Dendritic cell treated with granulocyte-macrophage colony-stimulating factor and Interleukin-4, amounts not matched to agents 40 ng/mL and 50 ng/mL, for 4 days (primary cell): ENCODE results near the gene ERG28.
A peak's percentile ranks its signal among the peaks of the same experiment; 100 is the strongest.

Experiments
- H3K27ac Mint-ChIP-seq: one replicate; pipeline ENCODE4 v1.8.0; 2022; ENCODE audit warnings: mild to moderate bottlenecking, mixed read lengths
- H3K27me3 Mint-ChIP-seq: one replicate; pipeline ENCODE4 v1.8.0; 2022; ENCODE audit warnings: mild to moderate bottlenecking, mixed read lengths
- H3K36me3 Mint-ChIP-seq: one replicate; pipeline ENCODE4 v1.8.0; 2022; ENCODE audit warnings: low read depth, mixed read lengths
- H3K4me1 Mint-ChIP-seq: one replicate; pipeline ENCODE4 v1.8.0; 2022; ENCODE audit warnings: low read depth, mixed read lengths
- H3K4me3 Mint-ChIP-seq: one replicate; pipeline ENCODE4 v1.8.0; 2022; ENCODE audit warnings: mild to moderate bottlenecking, moderate library complexity, mixed read lengths
- H3K9me3 Mint-ChIP-seq: one replicate; pipeline ENCODE4 v1.8.0; 2022; ENCODE audit warnings: mixed read lengths
- intact Hi-C: fragments of 100-400 bp; cut with micrococcal nuclease; formaldehyde crosslinking; loops from one replicate; pipeline ENCODE4 v1.15.0; 2022

The ERG28 gene

GRCh38 chr14:75675265-75675960, 14.7 kb upstream of the ERG28 start:
- H3K36me3 Mint-ChIP-seq, result peaks cover 43% of the 10 kb centered on the region
- no peak overlapping the region for H3K4me3 Mint-ChIP-seq
- intact Hi-C loops, result no loop called here
- H3K9me3 Mint-ChIP-seq, result no peaks in the 10 kb centered on the region
- no peaks in the 10 kb centered on the region for H3K27me3 Mint-ChIP-seq
- no peak overlapping the region for H3K27ac Mint-ChIP-seq
- H3K4me1 Mint-ChIP-seq, result peaks cover 11% of the 10 kb centered on the region

- H3K4me1 Mint-ChIP-seq, result peaks cover 11% of the 10 kb centered on the region
- no peak overlapping the region for H3K27ac Mint-ChIP-seq
- no peaks in the 10 kb centered on the region for H3K9me3 Mint-ChIP-seq
- intact Hi-C loops, result no loop called here
- no peaks in the 10 kb centered on the region for H3K27me3 Mint-ChIP-seq
- peaks cover 61% of the 10 kb centered on the region for H3K36me3 Mint-ChIP-seq
- H3K4me3 Mint-ChIP-seq, result no peak overlapping the region
Measured at GRCh38 chr14:75673345-75674035, 12.8 kb upstream of the ERG28 start.

GRCh38 chr14:75672605-75673192, 12.0 kb upstream of the ERG28 start:
- Mint-ChIP-seq H3K27me3 (no peaks in the 10 kb centered on the region), H3K9me3 (no peaks in the 10 kb centered on the region), H3K27ac (no peak overlapping the region), H3K4me3 (no peak overlapping the region), H3K36me3 (peaks cover 62% of the 10 kb centered on the region), H3K4me1 (peaks cover 11% of the 10 kb centered on the region)
- intact Hi-C loops, result no loop called here

- Mint-ChIP-seq H3K9me3 (no peaks in the 10 kb centered on the region), H3K36me3 (peaks cover 60% of the 10 kb centered on the region), H3K27me3 (no peaks in the 10 kb centered on the region), H3K4me3 (no peak overlapping the region), H3K4me1 (no peaks in the 10 kb centered on the region), H3K27ac (no peak overlapping the region)
- intact Hi-C loops, result no loop called here
Measured at GRCh38 chr14:75667099-75667765, 6.6 kb upstream of the ERG28 start.

GRCh38 chr14:75662966-75663365, 2.3 kb upstream of the ERG28 start:
- Mint-ChIP-seq H3K27ac (no peak overlapping the region), H3K36me3 (peaks cover 35% of the 10 kb centered on the region), H3K9me3 (no peaks in the 10 kb centered on the region), H3K27me3 (no peaks in the 10 kb centered on the region), H3K4me3 (no peak overlapping the region), H3K4me1 (peaks cover 20% of the 10 kb centered on the region)
- intact Hi-C loops, result no loop called here

GRCh38 chr14:75661499-75661814, 781 bp upstream of the ERG28 start:
- peak overlapping the region; percentile 84 for H3K27ac Mint-ChIP-seq
- H3K4me3 Mint-ChIP-seq, result peak overlapping the region; percentile 91
- H3K36me3 Mint-ChIP-seq, result peaks cover 33% of the 10 kb centered on the region
- H3K27me3 Mint-ChIP-seq, result no peaks in the 10 kb centered on the region
- H3K4me1 Mint-ChIP-seq, result peaks cover 20% of the 10 kb centered on the region
- intact Hi-C loops, result no loop called here
- no peaks in the 10 kb centered on the region for H3K9me3 Mint-ChIP-seq

GRCh38 chr14:75660238-75660629, 442 bp downstream of the ERG28 start:
- H3K9me3 Mint-ChIP-seq, result no peaks in the 10 kb centered on the region

GRCh38 chr14:75658957-75659356, 1.7 kb downstream of the ERG28 start:
- H3K9me3 Mint-ChIP-seq, result no peaks in the 10 kb centered on the region

More at GRCh38 chr14:75660238-75660629, 442 bp downstream of the ERG28 start:
- intact Hi-C loops, result no loop called here
- no peaks in the 10 kb centered on the region for H3K27me3 Mint-ChIP-seq
- H3K36me3 Mint-ChIP-seq, result peaks cover 33% of the 10 kb centered on the region
- peak overlapping the region; percentile 91 for H3K4me3 Mint-ChIP-seq
- H3K27ac Mint-ChIP-seq, result peak overlapping the region; percentile 84
- H3K4me1 Mint-ChIP-seq, result peaks cover 20% of the 10 kb centered on the region

GRCh38 chr14:75657331-75657730, 3.3 kb downstream of the ERG28 start:
- Mint-ChIP-seq H3K36me3 (peaks cover 49% of the 10 kb centered on the region), H3K27me3 (no peaks in the 10 kb centered on the region), H3K27ac (no peak overlapping the region), H3K4me1 (peaks cover 20% of the 10 kb centered on the region), H3K9me3 (no peaks in the 10 kb centered on the region), H3K4me3 (no peak overlapping the region)
- intact Hi-C loops, result no loop called here

More at GRCh38 chr14:75658957-75659356, 1.7 kb downstream of the ERG28 start:
- Mint-ChIP-seq H3K27ac (no peak overlapping the region), H3K27me3 (no peaks in the 10 kb centered on the region), H3K4me3 (no peak overlapping the region), H3K36me3 (peaks cover 38% of the 10 kb centered on the region), H3K4me1 (peaks cover 20% of the 10 kb centered on the region)
- intact Hi-C loops, result no loop called here

GRCh38 chr14:75655235-75655634, 5.4 kb downstream of the ERG28 start:
- H3K36me3 Mint-ChIP-seq, result peaks cover 56% of the 10 kb centered on the region
- H3K4me3 Mint-ChIP-seq, result no peak overlapping the region
- H3K27ac Mint-ChIP-seq, result no peak overlapping the region

GRCh38 chr14:75654127-75654732, 6.4 kb downstream of the ERG28 start:
- Mint-ChIP-seq H3K4me3 (no peak overlapping the region), H3K36me3 (peaks cover 66% of the 10 kb centered on the region), H3K27ac (no peak overlapping the region), H3K4me1 (peaks cover 23% of the 10 kb centered on the region), H3K27me3 (no peaks in the 10 kb centered on the region), H3K9me3 (no peaks in the 10 kb centered on the region)
- intact Hi-C loops, result loop anchor here (1.0 kb wide), 1 partner anchor 77 kb away; no protein-coding TSS in a partner anchor

More at GRCh38 chr14:75655235-75655634, 5.4 kb downstream of the ERG28 start:
- peaks cover 31% of the 10 kb centered on the region for H3K4me1 Mint-ChIP-seq
- intact Hi-C loops, result no loop called here
- no peaks in the 10 kb centered on the region for H3K27me3 Mint-ChIP-seq
- H3K9me3 Mint-ChIP-seq, result no peaks in the 10 kb centered on the region

- intact Hi-C loops, result no loop called here
- peaks cover 73% of the 10 kb centered on the region for H3K36me3 Mint-ChIP-seq
Measured at GRCh38 chr14:75653563-75653962, 7.1 kb downstream of the ERG28 start.

GRCh38 chr14:75650253-75651058, 10.2 kb downstream of the ERG28 start:
- Mint-ChIP-seq H3K36me3 (peaks cover 92% of the 10 kb centered on the region), H3K4me1 (peaks cover 29% of the 10 kb centered on the region), H3K27me3 (no peaks in the 10 kb centered on the region), H3K9me3 (no peaks in the 10 kb centered on the region), H3K27ac (peak overlapping the region; percentile 68), H3K4me3 (no peak overlapping the region)
- intact Hi-C loops, result no loop called here

More at GRCh38 chr14:75653563-75653962, 7.1 kb downstream of the ERG28 start:
- H3K4me3 Mint-ChIP-seq, result no peak overlapping the region
- no peaks in the 10 kb centered on the region for H3K27me3 Mint-ChIP-seq
- no peaks in the 10 kb centered on the region for H3K9me3 Mint-ChIP-seq
- peak overlapping the region; percentile 52 for H3K27ac Mint-ChIP-seq
- H3K4me1 Mint-ChIP-seq, result peaks cover 19% of the 10 kb centered on the region
